ENCODE data around the gene POLK.
"Not testable (repeated sequence)": the region's sequence is repeated elsewhere in the genome, so short reads cannot be mapped to it uniquely, and the experiment has no call there.

Gene POLK

DNA sequence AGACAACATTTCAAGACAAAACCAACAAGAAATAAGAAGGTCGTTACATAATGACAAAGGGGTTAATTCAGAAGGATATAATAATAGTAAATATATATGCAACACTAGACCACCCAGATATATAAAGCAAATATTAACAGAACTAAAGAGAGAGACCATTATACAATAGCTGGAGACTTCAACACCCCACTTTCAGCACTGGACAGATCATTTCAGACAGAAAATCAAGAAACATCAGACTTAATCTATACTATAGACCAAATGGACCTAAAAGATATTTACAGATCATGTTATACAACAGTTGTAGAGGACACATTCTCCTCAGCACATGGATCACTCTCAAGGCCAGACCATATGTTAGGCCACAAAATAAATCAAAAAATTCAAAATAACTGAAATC lies 27.1 kb upstream of the POLK start:
- DNase-seq (ENCODE audit: low read depth) = no peak
- TF ChIP-seq, protein P1, sequence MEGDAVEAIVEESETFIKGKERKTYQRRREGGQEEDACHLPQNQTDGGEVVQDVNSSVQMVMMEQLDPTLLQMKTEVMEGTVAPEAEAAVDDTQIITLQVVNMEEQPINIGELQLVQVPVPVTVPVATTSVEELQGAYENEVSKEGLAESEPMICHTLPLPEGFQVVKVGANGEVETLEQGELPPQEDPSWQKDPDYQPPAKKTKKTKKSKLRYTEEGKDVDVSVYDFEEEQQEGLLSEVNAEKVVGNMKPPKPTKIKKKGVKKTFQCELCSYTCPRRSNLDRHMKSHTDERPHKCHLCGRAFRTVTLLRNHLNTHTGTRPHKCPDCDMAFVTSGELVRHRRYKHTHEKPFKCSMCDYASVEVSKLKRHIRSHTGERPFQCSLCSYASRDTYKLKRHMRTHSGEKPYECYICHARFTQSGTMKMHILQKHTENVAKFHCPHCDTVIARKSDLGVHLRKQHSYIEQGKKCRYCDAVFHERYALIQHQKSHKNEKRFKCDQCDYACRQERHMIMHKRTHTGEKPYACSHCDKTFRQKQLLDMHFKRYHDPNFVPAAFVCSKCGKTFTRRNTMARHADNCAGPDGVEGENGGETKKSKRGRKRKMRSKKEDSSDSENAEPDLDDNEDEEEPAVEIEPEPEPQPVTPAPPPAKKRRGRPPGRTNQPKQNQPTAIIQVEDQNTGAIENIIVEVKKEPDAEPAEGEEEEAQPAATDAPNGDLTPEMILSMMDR (conservative IDR thresholded peaks at IDR 0.05; ENCODE audit: low read depth, low read length) = no peak
- H3K4me3 ChIP-seq (ENCODE audit: low read depth, low read length) = no peak overlapping the region

- not testable (repeated sequence) for DNase-seq (ENCODE audit: low read depth); H3K4me3 ChIP-seq (ENCODE audit: low read depth, low read length)
Measured at GRCh38 chr5:75489847-75490246, 21.8 kb upstream of the POLK start.

DNA sequence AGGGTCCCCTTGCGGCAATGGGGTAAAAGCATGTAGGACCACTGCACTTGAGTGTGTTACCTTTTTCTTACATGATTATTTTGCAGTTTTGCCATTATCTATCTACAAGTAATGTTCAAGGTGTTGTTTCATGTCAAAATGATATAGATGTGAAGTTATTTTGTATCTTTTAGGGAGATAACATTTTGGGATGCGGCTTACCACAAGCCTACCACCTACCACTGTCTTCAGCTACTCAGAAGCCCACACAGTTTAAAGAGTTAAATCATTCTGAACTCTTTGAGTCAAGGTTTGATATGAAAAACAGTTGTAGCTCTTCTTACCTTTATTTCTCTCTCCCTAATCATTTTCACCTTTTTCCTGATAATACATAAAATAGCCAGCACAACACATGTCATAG lies 20.1 kb upstream of the POLK start:
- TF ChIP-seq, protein P1 (conservative IDR thresholded peaks at IDR 0.05; ENCODE audit: low read depth, low read length) = no peak
- DNase-seq (ENCODE audit: low read depth) = no peak

DNA sequence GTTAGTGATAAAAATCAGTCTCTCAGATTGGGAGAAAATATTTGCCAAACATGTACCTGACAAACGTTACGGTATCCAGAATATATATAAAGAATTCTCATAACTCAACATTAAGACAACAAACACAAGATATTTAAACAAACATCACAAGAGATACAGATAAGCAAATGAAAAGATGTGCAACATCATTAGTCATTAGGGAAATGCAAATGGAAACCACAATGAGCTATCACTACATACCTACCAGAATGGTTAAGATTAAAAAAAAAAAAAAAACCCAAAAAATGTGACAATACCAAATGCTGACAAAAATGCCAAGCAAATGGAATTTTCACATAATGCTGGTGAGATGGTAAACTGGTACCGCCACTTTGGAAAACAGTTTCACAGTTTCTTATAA lies 15.7 kb upstream of the POLK start:
- no peak overlapping the region for H3K4me3 ChIP-seq (ENCODE audit: low read depth, low read length)
- no peak for DNase-seq (ENCODE audit: low read depth)
- TF ChIP-seq, protein P1 (conservative IDR thresholded peaks at IDR 0.05; ENCODE audit: low read depth, low read length) = no peak

More for the DNA sequence above, 20.1 kb upstream of the POLK start:
- no peak overlapping the region for H3K4me3 ChIP-seq (ENCODE audit: low read depth, low read length)

DNA sequence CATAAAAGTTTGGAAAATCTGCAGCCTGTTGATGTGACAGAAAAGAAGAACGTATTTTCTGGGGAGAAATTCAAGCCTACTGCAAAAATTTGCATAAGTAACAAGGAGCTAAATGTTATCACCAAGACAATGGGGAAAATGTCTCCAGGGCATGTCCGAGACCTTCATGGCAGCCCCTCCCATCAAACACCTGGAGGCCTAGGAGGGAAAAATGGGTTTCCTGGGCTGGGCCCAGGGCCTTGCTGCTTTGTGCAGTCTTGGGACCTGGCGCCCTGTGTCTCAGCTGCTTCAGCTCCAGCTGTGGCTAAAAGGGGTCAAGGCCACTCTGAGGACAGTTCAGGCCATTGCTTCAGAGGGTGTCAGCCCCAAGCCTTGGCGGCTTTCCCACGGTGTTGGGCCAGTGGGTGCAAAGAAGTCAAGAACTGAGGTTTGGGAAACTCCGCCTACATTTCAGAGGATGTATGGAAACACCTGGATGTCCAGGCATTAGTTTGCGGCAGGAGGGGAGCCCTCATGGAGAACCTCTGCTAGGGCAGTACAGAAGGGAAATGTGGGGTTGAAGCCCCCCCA lies 13.4 kb upstream of the POLK start:
- no peak for DNase-seq (ENCODE audit: low read depth)
- TF ChIP-seq, protein P1 (conservative IDR thresholded peaks at IDR 0.05; ENCODE audit: low read depth, low read length) = no peak
- no peak overlapping the region for H3K4me3 ChIP-seq (ENCODE audit: low read depth, low read length)

DNA sequence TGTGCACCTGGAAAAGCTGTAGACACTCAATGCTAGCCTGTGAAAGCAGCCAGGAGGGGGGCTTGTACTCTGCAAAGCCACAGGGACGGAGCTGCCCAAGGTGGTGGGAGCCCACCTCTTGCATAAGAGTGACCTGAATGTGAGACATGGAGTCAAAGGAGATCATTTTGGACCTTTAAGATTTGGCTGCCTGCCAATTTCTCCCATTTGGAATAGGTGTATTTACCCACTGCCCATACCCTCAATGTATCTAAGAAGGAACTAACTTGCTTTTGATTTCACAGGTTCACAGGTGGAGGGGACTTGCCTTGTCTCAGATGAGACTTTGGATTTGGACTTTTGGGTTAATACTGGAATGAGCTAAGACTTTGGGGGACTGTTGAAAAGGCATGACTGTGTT lies 12.8 kb upstream of the POLK start:
- H3K4me3 ChIP-seq (ENCODE audit: low read depth, low read length) = not testable (repeated sequence)

GRCh38 chr5:75505112-75505511 lies 6.6 kb upstream of the POLK start:
- not testable (repeated sequence) for DNase-seq (ENCODE audit: low read depth); H3K4me3 ChIP-seq (ENCODE audit: low read depth, low read length)

More for the DNA sequence above, 12.8 kb upstream of the POLK start:
- DNase-seq (ENCODE audit: low read depth) = not testable (repeated sequence)

DNA sequence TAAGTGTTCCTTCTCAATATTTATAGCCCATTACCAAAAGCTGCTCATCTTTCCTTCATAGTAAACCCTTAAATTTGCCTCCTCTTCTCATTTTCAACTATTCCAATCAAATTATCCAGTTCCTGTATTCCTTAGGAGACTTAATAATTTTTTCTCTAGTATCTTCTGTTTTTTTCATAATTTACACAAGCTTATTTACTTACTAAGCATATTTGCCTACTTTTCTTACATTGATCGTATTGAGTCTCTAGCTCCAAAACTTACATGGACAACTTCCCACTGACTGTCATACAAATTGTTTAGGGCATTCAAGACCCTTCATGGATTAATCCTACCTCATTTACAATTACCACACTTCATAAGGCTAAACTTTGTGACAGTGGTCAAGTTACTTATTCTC lies 3.9 kb upstream of the POLK start:
- TF ChIP-seq, protein P1 (conservative IDR thresholded peaks at IDR 0.05; ENCODE audit: low read depth, low read length) = no peak
- DNase-seq (ENCODE audit: low read depth) = no peak
- H3K4me3 ChIP-seq (ENCODE audit: low read depth, low read length) = no peak overlapping the region

DNA sequence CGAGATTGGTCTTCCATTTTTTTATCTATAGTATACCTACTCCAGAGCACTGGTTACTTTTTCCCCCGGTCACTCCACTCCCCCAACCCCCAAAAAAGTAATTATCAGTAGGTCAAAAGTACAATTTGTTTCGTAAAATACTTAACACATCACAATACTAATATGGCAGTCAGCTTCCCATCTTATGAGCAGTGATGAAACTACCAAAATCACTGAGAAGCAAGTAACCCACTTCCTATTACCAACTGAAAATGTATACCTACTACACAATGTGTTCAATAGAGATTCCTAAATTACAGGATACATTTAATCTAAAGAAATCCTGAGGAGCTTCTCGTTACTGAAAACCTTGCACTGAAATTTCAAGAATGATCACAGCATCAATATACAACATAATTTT lies 2.1 kb upstream of the POLK start:
- TF ChIP-seq, protein P1 (conservative IDR thresholded peaks at IDR 0.05; ENCODE audit: low read depth, low read length) = no peak
- peak overlapping the region; percentile 89 for H3K4me3 ChIP-seq (ENCODE audit: low read depth, low read length)
- DNase-seq (ENCODE audit: low read depth) = peak; percentile 24
